Stimulated activated CD8-positive, alpha-beta memory T cell treated with anti-CD3 and anti-CD28 coated beads, Interleukin-12 subunit alpha, Interleukin-12 subunit beta, amount 100 ng/mL, for 24 hours (primary cell): ENCODE data around the gene PPP5C.
"Not testable (repeated sequence)": the region's sequence is repeated elsewhere in the genome, so short reads cannot be mapped to it uniquely, and the experiment has no call there.

Experiments used
- DNase-seq: peaks from one replicate; pipeline ENCODE4 v3.0.0-alpha.2; 2020; ENCODE audit errors: extremely low read depth

The PPP5C gene

DNA sequence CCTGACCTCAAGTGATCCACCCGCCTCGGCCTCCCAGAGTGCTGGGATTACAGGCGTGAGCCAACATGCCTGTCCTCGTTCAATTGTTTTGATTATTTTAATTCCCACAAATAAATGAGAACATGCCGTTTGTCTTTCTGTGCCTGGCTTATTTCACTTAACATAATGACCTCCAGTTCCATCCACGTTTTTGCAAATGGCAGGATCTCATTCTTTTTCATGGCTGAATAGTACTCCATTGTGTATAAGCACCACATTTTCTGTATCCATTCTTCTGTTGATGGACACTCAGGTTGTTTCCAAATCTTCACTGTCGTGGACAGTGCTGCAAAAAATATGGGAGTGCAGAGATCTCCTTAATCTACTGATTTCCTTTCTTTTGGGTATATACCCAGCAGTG, 86.6 kb downstream of the PPP5C start:
- DNase-seq = not testable (repeated sequence)

DNA sequence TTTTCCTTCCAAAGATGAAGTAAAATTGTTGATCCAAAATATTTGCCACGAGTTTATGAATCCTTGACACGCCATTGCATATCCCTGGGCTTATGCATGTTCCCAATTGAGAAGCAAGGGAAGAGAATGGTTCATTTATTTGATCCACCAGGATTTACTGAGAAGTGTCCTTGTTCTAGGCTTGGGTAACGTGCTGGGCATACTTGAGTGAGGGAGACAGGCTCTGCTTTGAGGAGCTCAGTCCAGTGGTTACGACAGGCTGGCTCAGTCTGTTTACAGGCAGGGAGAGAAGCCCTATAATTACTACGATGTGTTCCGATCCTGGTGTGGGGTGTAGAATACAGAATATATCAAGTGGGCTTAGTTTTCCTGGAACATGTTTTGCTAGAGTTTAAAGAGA, 88.1 kb downstream of the PPP5C start:
- DNase-seq = no peak

DNA sequence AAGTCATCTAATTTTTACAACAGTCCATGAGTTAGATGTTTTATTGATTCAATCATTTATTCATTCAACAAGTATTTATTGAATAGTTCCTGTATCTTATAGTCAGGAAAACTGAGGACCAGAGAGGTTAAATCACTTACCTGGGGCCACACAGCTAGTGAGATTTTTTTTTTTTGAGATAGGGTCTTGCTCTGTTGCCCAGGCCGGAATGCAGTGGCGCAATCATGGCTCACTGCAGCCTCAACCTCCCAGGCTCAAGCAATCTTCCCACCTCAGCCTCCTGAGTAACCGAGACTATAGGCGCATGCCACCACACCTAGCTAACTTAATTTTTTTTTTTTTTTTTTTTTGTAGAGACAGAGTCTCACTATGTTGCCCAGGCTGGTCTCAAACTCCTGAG, 88.8 kb downstream of the PPP5C start:
- not testable (repeated sequence) for DNase-seq
